Epithelial cell of esophagus (primary cell): ENCODE data around the gene FBXO7.

Source experiments
- DNase-seq: peaks from one replicate; pipeline ENCODE4 v3.0.0; 2010; ENCODE audit warnings: low read depth
- H3K4me3 ChIP-seq: 2 replicates; pipeline ENCODE4 v1.5.1; 2011; ENCODE audit warnings: mild to moderate bottlenecking, low read length, control low read depth
- TF ChIP-seq, protein P1 (sequence below): IDR thresholded peaks from 2 replicates; pipeline ENCODE4 v1.5.1; 2011; ENCODE audit warnings: low read depth, mild to moderate bottlenecking, low read length, control low read depth, inconsistent platforms; ENCODE audit not compliant: insufficient read depth; ENCODE audit errors: missing control alignments

FBXO7 gene

DNA sequence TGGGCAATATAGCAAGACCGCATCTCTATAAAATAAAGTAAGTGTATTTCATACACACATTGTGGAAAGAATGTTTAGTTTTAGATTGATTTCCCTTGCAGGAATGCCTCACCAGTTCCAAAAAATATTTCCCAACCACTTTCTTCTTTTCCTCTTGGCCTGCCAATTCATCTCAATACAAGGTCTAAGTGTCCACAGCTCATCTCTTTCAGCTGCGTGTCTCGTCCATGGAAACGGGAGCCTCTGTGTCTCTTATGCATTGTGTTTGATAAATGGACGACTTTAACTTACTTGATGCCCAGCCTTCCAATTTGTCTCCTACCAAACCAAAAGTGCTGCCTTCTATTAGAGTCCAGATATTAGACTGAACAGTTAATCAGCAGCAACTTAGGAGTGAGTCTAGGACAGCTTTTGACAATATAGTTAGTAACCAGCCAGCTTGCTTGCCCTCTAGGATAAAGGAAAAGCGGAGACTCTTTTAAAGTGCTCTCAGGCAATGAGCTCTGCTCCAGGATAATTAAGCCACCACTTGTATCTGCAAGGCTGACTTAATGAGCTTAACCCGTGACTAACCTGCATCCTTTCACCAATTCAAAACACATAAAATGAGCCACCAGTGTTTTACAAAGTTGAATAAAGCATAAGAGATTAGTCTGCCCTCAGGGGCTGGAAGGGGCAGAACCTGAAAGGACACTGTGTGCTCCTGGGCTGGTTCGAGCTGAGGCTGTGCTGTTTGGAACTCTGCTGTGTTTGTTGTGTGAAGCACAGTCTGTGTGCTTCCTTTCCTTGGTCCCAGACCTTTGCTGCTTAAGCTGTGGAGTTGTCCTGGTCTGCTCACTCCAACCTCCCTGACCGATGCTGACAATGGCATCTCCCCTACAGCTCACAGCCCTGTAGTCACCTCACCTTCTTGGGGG, 27.5 kb downstream of the FBXO7 start:
- DNase-seq, result peak; percentile 7
- TF ChIP-seq, protein P1, sequence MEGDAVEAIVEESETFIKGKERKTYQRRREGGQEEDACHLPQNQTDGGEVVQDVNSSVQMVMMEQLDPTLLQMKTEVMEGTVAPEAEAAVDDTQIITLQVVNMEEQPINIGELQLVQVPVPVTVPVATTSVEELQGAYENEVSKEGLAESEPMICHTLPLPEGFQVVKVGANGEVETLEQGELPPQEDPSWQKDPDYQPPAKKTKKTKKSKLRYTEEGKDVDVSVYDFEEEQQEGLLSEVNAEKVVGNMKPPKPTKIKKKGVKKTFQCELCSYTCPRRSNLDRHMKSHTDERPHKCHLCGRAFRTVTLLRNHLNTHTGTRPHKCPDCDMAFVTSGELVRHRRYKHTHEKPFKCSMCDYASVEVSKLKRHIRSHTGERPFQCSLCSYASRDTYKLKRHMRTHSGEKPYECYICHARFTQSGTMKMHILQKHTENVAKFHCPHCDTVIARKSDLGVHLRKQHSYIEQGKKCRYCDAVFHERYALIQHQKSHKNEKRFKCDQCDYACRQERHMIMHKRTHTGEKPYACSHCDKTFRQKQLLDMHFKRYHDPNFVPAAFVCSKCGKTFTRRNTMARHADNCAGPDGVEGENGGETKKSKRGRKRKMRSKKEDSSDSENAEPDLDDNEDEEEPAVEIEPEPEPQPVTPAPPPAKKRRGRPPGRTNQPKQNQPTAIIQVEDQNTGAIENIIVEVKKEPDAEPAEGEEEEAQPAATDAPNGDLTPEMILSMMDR, result no peak
- H3K4me3 ChIP-seq, result no peak overlapping the region

DNA sequence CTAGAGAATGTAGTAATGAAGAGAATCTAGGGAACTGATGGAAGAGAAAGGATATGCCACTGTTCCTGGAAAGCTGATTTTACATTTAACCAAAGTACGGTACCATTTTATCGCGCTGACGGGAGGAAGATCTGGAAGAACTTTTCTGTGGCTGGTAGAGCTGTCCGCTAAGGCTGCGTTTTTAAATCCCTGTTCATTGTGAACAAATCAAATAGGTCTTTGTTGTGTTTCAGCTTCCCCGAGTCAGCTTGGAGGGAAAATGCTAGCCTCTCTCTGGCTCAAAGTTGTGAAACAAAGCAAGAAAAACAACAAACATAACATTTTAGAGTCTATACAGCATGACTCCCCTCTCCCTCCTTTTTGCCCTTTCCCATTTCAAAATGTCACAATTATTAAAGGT, 34.4 kb downstream of the FBXO7 start:
- TF ChIP-seq, protein P1, result no peak
- DNase-seq, result no peak
- no peak overlapping the region for H3K4me3 ChIP-seq

DNA sequence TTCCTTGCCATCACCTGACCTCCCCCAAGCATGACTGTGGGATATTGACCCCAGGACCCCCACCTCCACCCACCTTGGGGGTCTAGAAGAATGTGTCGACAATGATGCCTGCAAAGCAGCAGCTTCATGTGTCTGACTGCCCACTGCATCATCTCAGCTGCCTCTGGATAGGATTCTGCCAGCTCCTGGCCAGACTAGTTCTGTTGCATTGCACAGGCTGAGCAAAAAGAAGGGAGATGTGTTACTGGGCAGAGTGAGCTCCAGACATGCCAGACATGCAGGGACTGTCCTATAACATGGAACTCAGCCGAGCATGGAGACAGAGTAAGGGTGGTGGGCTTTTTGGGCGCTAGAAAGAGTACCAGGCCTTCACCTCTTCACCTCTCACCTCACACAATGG, 36.7 kb downstream of the FBXO7 start:
- TF ChIP-seq, protein P1, result no peak
- H3K4me3 ChIP-seq, result no peak overlapping the region
- DNase-seq, result peak; percentile 51

DNA sequence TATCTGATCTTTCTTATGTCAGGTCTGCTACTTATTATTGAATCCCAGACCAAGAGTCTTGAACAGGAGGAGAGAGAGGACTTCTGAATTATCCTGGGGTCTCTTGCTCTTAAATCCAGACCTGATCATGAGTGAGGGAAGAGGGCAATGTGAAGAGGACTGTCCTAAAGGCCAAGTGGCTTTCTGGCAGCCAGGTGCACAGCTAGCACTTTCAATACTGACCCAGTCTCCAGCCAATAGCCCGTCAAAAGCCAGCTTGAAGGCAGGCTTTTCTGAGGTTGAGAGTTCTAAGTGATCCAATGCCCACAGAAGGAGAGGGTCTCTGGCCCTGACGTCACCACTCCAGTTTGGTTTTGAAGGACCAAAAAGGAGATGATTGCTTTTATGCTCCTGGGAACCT, 37.2 kb downstream of the FBXO7 start:
- no peak for DNase-seq
- TF ChIP-seq, protein P1, result no peak
- H3K4me3 ChIP-seq, result no peak overlapping the region

DNA sequence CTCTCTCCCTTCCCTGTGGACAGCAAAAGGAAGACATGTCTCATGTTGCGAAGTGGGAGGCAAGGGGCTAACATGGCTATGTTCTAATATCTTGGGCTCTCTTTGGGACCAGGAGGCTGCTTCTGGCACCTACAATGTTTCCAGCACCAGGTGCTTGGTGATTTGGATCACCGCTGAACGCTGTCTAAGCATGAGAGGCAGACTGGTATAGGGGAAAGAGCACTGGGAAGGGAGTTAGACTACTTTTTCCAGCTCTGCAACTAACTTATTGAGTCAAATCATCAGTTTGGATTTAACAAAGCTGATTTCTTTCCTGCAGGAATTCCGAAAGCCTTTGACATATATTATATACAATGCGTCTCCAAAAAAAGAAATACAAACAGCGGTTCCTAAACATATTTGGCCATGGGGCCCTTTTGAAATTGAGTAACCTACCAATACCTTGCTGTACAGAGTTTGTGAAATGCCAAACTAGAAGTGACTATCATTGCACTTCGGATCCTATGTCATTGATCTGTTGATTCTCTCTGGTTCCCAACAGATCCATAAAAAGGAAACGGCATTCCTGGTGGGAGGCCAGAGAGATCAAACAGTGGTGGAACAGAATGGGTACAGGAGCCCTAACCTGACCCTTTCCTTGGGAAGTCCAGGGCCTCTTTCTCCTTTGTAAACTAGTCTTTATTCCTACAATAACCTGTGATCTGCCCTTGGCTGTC, 37.8 kb downstream of the FBXO7 start:
- DNase-seq, result no peak
- TF ChIP-seq, protein P1, result no peak
- no peak overlapping the region for H3K4me3 ChIP-seq

DNA sequence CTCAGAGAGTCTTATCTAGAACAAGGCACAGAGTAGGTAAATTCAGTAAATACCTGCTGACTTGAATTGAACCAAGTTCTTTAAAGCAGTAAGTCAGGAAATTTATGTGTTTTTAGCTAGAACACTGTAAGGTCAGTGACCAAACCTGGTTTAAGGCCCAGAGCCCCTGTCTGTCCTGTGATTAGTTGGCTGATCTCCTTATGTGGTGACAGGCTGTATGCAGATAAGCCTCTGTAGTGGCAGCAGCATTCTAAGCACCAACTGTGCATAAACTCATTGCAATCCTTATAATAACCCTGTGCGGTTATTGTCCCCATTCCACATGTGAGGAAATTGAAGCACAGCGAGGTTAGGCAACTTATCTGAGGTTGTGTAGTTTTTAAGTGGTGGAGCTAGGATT, 40.5 kb downstream of the FBXO7 start:
- no peak for DNase-seq
- no peak overlapping the region for H3K4me3 ChIP-seq
- TF ChIP-seq, protein P1, result no peak
